GM19372 (cell line): Measurements from ENCODE around the gene IGSF9.

Experiments
- ATAC-seq: cut with Tn5 transposase; IDR thresholded peaks from one replicate; pipeline ENCODE4 v1.9.1; 2021; ENCODE audit warnings: mild to moderate bottlenecking, low read depth, moderate library complexity; ENCODE audit not compliant: unreplicated experiment

IGSF9 gene

DNA sequence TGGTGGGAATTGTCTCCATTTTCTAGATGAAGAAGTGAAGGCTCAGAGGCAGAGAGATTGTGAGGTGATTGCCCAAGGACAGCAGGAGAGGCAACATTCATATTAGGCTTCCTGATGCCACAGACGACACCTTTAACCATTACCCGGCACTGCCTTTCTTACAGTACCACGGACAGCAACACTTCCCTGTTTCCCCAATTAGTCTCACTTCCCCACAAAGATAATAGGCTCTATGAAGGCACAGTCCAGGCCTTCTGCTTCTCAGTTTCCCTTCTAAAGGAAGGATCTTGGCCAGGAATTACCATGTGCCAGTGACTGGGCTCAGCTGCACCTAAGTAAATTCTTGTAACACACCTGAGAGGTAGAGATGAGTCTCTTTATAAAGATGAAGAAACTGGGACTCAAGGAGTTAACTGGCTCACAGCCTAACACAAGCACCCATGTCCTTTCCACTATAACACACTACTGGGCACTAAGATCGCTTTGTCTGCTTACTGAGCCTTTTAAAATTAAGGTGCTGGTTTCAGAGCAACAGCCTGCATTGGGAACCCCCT lies 9.6 kb downstream of the IGSF9 start:
- ATAC-seq = no peak

DNA sequence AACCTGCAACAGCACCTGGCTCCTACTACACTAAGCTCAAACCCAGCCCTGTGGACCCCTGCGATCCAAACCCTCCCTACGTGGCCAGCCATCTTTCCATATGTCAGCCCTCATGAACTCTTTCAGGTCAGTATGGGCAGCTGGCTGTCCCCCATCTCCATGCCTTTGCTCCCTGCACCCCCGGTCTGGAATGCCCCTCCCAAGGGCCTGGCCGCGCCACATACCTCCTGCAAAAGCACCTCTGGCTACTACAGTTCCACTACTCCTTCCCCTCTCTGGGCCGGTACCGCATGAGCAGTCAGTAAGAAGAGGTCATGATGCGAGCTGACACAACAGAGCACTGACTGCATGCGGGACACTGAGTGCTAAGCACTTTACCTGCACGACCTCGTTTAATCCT lies 10.1 kb downstream of the IGSF9 start:
- ATAC-seq = no peak

DNA sequence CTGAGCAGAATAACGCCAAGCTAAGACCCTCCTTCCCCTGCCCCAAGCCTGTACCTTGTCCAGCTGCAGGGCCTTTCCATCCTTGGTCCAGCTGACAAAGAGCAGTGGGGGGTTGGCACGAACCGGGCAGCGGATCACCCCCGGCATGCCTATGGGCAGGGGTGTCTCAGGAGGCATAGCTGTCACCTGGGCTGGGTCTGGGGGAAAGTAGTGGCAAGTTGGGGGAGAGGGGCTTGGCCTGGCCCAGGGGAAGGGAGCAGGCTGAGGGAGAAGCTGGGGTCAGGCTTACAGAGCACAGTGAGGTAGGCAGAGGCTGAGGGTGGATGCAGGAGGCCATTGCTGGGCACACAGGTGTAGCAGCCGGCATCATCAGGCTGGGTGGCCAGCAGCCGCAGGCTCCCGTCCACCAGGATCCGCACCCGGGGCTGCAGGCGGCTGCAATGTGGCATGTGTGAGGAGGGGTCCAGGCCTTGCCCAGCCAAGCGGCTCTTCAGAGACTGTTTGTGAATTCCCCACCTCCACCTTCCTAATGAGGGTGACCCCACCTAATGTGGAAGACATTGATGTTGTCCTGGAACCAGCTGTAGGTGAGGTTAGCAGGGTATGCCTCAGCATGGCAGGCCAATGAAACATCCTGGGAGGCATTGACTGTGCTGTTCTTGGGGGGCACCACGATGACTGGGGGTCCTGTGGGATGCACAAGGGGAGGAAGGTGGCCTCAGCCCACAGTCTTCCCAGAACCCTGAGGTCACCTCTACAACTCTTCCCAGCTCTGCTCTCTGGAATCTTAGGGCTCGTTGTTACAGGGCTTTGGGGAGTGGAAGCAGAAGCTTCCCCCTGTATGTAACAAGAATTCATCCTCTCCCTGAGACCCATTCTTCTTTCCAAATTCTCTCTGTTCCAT lies 11.0 kb downstream of the IGSF9 start:
- ATAC-seq = no peak

DNA sequence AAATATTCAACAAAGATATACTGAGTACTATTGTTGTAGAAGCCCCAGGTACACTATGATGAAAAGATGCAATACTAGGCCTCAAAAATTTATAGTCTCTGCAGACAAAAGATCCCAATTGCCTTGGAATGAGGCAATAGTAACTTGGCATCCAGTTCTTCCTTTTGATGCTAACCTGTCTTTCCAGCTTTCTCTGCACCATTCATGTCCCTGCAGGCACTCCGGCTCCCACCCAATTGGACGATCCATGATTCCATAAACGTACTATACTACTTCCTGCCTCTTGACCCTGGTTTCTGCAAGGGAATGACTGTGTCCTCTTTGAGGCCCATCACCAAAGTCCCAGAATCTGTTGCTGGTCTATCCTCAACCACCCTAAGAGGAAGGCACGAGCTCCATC lies 12.1 kb downstream of the IGSF9 start:
- ATAC-seq = no peak

DNA sequence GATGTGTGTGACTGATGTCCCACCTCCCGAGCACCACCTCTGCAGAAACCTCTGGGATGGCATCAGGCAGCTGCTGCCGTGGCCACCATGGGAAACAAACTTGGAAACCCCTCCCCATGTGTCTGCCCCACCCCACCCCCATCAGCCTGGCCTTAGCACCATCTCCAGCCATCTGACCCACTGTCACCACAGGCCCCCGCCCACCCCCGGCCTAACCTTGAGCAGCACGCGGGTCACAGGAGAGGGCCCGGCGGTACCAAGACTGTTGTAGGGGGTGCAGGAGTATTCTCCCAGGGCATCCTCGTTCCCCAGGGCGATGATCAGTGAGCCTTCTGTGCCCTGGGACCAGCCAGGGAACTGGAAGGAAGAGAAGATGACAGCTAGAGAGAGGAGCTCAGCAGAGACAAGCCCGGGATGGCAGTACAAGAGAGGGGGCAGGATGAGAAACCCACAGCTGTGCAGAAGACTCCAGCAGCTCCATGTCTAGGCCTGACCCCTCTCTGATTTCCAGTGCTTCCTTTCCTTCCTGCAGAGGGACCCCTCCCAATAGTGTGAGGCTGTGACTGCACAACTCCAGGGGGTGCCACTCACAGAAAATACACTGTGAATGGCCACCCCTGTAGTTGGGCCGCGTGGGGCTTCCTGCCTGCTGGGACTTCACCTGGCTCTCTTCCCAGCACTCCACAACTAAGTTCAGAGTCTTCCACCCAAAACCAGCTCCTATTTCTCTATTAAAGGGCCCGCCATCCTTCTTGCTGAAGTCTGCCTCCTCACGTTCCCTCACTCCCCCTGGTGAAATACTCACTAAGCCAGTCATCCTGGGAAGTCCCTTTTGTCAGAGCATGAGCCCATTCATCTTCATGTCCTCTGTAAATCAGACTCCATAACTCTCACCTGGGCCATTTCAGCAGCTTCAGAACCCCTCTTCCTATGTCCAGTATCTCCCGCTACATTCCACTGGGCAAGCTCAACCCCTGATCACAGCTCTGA lies 12.8 kb downstream of the IGSF9 start:
- ATAC-seq = no peak

DNA sequence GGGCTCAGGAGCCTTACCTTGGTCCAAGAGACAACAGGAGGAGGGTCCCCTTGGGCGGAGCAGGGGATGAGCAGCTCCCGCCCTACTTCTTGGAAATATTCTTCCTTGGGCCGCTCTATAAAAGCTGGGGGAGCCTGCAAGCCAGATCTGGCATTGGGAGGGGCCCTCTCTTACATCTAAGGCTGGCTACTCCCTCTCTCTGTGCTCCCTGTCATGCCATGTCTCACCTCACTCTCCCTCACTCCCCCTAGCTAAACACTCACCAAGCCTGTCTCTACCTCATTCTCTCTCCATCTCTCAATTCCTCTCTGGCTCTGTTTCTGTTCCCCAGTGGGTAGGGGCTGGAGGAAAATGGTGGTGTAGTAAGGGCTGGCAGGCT lies 13.6 kb downstream of the IGSF9 start:
- ATAC-seq = no peak

DNA sequence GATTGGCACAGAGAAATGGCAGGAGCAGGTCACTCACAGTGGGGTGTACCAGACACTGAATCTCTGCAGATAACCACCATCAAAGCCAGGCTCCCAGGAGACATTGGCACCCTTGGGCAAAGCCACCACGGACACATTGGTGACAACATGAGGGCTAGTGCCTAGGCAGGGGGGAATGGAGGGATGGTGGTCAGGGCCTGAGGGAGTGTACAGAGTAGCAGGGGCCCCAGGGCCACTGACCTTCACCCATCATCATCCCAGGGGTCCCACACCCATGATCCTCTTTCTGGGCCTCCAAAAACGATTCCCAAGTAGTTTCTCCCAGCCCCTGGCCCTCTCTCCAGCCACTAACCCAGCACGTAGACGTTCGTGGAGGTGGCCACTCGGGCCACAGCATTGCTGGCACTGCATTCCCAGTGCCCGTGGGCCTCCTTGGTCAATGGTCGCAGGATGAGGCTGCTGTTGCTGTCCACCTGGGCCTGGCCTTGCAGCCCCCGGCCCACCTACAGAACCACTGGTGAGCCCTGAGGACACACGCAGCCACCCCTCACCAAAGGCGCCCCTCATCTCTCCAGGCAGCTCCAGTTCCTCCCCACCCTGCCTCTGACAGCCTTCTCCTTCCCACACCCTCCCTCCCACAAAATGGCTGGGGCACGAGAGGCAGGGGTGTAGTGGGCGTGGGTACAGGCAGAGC lies 14.2 kb downstream of the IGSF9 start:
- no peak for ATAC-seq

DNA sequence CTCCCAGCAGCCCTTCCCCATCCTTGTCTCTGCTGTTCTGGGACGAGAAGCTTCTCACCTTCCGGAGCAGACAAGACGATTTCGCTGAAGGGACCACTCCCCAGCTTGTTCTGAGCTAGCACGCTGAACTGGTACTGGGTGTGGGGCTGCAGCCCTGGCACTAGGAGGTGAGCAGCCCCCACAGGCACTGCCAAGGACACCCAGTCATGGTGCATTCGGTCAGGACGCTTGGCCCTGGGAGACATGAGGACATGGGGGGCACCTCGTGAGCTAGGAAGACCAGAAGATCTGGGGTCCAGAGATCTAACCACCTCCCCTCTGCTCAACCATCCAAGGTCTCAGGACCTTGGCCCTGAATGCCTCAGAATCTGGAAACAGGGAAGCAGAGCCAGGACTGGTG lies 14.8 kb downstream of the IGSF9 start:
- ATAC-seq = no peak

DNA sequence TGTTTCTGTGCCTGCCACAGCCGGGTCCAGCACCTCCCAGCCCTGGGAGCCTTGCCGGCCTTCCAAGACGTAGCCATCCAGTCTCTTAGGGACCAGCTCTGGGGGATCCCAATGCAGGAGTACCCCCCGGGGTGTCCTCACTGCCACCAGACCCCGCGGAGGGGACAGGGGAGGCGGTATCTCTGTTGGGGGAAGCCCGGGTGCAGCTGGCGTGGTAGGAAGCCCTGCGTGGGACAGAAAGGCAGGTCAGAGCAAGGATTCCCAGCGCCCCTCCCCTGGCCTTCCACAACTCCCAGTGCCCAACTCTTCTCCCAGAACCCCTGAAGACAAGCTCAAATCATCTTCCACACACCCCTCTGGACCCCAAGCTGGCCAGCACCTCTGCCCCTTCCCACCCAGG lies 15.2 kb downstream of the IGSF9 start:
- no peak for ATAC-seq

DNA sequence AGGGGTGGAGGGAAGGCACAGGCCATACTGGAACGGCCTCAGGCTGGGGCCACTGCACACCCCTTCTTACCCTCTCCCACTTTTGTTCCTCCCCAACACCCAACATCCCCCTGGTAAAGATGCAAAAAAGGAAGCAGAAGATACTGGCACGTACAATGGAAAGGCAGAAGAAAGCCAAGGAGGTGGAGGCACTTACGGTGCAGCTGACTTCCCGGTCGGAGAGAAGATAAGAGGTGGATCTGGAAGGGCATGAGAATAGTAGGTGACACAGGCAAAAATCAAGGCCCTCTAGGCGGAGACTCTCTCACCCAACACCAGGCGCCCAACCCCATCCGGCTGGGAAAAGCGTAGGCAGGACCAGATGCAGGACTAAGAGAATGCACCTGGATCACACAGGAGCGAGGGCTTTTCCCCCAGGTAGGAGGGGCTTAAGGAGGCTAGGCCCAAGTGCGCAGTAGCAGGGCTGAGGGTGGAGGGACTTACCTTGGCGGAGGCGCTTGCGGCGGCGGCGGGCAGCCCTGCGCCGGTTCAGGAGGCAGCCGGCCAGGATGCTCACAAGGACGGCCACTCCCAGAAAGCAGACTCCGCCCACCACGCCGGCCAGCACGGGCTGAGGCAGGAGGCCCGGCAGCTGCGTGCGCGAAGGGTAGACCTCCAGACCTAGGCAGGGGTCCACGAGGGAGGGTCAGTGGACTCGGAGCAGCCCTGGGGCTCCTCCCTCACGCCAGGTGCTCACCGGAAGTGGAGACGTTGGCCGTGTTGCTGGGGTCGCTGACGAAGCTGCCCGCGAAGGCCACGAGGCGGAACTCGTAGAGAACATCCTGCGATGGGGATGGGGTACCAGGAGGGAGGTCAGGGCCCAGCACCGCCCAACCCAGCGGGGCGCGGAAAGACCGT lies 16.0 kb downstream of the IGSF9 start:
- no peak for ATAC-seq

DNA sequence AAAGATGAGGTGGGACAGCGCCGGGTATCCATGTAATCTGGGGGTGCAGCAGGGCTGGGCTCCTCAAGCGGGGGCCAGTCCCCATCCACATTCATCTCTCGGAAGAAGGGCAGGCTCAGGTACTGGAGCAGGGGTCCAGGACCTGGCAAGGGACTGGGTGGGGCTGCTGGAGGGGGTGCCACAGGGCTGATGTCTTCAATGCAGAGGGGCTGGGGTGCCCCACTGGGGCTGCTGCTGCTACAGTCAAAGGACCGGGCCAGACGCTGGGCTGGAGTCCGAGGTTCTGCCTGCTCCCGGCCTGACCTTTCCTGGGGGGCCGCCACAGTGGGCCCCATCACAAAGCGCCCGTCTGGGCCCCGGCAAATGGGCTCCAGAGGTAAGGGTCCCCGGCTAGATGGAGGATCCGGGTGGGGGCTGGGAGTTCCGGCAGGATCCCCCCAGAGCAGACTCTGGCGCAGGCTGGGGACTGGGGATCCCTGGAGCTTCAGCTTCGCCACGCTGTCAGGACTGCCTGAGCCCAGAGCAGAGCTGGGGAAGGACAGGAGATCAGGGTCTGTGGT lies 16.8 kb downstream of the IGSF9 start:
- ATAC-seq = no peak

DNA sequence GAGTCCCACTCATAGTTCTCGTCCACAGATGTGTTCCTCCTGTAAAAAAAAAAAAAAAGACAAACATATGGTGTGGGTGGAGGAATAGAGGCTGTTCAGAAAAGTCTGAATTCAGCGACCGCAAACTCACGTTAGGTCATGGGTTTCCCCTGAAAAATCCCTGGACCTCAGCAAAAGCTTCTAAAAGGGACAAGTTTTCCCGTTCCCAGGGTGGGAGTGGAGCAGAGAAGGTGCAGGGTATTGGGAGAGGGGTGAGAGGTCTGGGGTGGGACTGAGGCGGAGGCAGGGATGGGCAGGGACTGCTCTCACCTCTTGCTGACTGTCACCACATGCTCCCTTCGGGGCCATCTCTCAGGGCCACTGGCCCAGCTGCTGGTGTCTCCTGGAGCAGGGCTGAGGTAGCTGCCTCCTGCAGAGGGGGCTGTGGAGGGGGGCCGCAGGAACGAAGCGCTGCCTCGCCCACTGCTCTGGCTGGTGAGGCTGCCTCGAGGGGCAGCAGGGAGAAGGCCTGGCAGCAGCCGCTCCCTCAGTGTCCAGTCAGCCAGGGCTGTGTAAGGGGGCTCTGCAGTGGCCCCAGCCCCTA lies 17.5 kb downstream of the IGSF9 start:
- ATAC-seq = no peak

DNA sequence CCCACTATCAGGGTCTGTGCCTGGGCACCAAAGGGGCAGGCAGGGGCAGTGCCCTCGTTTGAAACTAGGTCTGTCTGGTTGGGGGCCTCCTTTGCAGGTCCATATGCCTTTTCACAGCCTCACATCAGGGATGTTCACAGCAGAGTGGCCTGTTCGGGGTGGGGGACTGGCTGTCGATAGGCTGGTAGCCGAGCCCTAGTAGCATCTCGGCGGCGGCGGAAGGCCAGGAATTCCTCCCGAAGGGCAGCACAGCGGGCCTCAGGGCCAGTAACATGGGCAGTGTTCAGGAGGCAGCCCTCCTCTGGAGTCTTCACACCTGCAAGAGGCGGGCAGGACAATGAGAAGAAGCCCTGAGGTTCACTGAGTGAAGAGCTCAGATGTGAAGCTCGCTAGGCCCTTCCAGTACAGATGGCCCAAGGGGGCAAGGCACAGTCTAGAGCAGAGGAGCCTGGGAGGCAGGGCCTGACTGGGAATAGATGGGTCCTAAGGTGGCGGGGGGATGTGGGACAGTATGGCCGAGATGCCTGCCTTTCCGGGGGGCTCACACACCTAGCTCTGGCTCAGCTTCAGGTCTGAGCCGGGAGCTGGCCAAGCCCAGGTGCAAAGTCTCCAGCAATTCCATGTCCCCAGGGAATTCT lies 18.1 kb downstream of the IGSF9 start:
- ATAC-seq = no peak

DNA sequence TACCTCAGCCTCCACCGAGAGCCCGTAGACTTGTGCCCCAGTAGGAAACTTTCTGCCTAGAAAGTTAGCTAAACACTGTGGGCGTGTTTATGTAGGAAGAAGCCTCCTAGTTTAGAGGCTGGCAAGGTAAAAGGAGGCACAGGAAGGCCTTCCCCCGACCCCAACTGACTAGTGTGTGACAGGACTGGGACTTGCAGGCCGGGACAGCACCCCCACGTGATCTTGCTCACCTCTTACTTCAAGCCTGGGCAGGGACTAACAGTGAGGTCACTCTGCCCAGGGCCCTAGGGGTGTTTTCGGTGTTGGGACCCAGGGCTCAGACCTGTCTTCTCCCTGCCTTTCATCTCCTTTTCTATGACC lies 19.7 kb downstream of the IGSF9 start:
- ATAC-seq = peak; percentile 6

DNA sequence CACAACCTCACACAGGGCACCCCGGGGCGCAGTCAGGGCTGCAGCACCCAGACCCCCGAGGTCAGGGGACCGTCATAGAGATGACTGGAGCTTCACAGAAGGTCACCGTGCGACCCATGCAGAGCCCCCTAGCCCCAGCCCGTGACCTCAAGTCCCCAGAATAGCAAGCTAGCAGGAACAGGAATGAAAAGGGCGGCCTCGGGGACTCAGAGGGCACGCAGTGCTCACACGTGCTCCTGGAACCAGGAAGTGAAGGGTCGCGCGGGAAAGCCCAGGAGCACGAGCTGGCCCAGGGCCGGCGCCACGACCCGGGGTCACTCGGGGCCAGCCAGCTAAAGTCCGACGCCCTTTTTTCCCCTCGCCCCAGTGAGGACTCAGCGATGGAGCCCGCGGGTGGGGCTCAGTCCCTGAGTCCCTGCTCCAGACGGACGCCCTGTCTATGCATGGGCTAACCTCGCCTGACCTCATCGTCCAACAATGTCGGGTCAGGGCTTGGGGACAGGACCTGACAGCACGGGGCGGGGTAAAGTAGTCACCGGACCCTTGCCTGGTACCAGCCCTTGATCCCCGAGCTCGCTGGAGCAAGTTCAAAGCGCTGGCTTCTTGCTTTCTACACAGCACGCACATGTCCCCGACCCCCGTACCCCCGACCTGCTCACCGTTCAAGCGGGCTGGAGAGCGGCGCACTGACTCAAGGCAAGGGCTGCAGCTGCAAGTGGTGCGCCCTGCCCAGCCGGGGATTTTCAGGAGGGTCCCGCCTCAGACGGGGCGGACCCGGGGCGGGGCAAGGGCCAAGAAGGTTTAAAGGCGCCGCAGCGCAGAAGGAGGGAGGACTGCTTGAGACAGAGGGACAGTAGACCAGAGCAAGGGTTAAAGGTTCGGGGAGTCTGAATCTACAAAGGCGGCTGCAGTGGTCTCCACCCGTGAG lies 20.4 kb downstream of the IGSF9 start, which contains the start of gene TAGLN2:
Gene TAGLN2, minus strand, starts transcription at position 717 of the 928 bp plus-strand sequence. CDS start 4,998 bp downstream, outside the sequence.
- peak; percentile 65 for ATAC-seq

DNA sequence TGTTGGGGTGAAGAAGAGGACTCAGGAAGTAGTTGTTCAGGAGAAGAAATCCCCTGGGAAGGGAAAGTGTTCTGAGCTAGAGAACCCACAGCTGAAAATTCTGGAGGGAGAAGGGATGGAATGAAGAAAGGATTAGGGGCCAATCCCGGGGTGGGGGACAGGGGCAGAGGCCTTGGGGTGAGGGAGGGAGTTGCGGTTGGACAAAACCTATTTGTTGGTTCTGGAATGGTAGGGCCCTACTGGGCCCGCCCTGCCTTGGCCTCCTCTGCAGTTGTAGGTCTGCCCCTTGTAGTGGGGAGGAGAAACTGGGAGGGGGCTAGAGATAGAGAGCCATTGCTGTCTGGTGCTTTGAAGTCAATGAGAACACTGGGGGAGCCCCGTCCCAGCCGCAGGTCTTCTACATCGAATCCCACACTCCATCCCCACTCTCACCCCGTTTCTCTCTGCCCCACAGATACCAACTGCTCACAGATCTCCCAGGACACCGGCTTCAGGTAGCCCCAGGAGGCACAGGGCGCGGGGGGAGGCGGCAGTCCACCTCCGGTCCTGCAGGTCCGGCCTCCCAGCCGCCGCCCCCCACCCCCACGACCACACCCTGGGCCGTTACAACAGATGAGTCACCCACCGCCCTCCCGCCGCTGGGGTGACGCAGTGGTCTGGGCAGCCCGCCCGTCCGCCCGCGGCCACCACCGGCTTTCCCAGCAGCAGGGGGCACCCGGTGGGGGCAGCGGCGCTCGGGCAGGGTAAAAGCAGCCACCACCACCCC lies 21.2 kb downstream of the IGSF9 start:
- ATAC-seq = no peak
